Lung (tissue), 12 donors: Measurements from ENCODE around the gene MGP. TPM values are rescaled to one million over a fixed set of nuclear protein-coding genes. Genes with fewer than 3 reads are reported as not detected.

ENCODE experiments used
- ATAC-seq: fragments of 200-7000 bp; cut with Tn5 transposase; one replicate; pipeline ENCODE4 v1.9.1; 2020; ENCODE audit warnings: moderate number of reproducible peaks; ENCODE audit not compliant: insufficient read depth, low FRiP score
- DNase-seq, 3 donors: peaks; one replicate each; pipeline ENCODE4 v3.0.0-alpha.2; 2013 to 2017
- H3K27ac ChIP-seq, 2 donors: one replicate each; pipeline ENCODE4 v1.5.1; 2013; ENCODE audit warnings: mild to moderate bottlenecking in 2 of 2, moderate library complexity in 2 of 2, control low read depth in 1 of 2, inconsistent platforms in 1 of 2, low read depth in 1 of 2, low read length in 1 of 2
- H3K27me3 ChIP-seq, 3 donors: one replicate each; pipeline ENCODE4 v1.5.1; 2013; ENCODE audit warnings: low read length in 2 of 3; ENCODE audit not compliant: control insufficient read depth in 3 of 3, insufficient read depth in 3 of 3
- H3K36me3 ChIP-seq, 4 donors: one replicate each; pipeline ENCODE4 v1.5.1; 2013; ENCODE audit warnings: low read length in 4 of 4, mild to moderate bottlenecking in 1 of 4, moderate library complexity in 1 of 4; ENCODE audit not compliant: control insufficient read depth in 4 of 4, insufficient read depth in 4 of 4
- H3K4me1 ChIP-seq, 5 donors: one replicate each; pipeline ENCODE4 v1.5.1; 2013; ENCODE audit warnings: low read length in 5 of 5, mild to moderate bottlenecking in 2 of 5, moderate library complexity in 1 of 5; ENCODE audit not compliant: control insufficient read depth in 5 of 5, insufficient read depth in 5 of 5
- H3K4me3 ChIP-seq: one replicate; pipeline ENCODE4 v1.5.1; 2013; ENCODE audit warnings: mild to moderate bottlenecking, control low read depth, moderate library complexity
- H3K9ac ChIP-seq, 2 donors: one replicate each; pipeline ENCODE4 v1.5.1; 2013; ENCODE audit warnings: low read length in 2 of 2, control low read depth in 1 of 2; ENCODE audit not compliant: insufficient read depth in 1 of 2
- H3K9me3 ChIP-seq, 4 donors: one replicate each; pipeline ENCODE4 v1.5.1; 2013; ENCODE audit warnings: low read length in 3 of 4, mild to moderate bottlenecking in 1 of 4, moderate library complexity in 1 of 4; ENCODE audit not compliant: control insufficient read depth in 4 of 4, insufficient read depth in 3 of 4
- WGBS, 2 donors: extraction: QIAGEN DNeasy Blood & Tissue Kit; methylation state at CpG; one replicate each; pipeline ENCODE4 v1.1.7; 2013; 5-methylcytosine and 5-hydroxymethylcytosine counted together
- polyA plus RNA-seq, 2 donors: library from polyadenylated mRNA; stranded (reverse); fragments of 200-250 nt; gene quantifications; one replicate each; pipeline ENCODE4 v1.2.1, GENCODE V29; 2013
- total RNA-seq, 2 donors: library from RNA; depleted of rRNA in 1 of 2; stranded (reverse); fragments of >200 nt in 1 of 2; gene quantifications; one replicate each; pipeline ENCODE4 v1.2.1, GENCODE V29; 2014 to 2021
- TF ChIP-seq, protein P1 (sequence below): IDR thresholded peaks from 2 replicates; pipeline ENCODE4 v1.5.1; 2012; ENCODE audit warnings: mild to moderate bottlenecking; ENCODE audit errors: control extremely low read depth, extremely low read depth
- donor health status: control.
- donor health status: control.
- donor health status: Bipolar disorder and iron deficiency.
- donor health status: healthy.
- donor health status: DM: yes; HTN: yes; CAD: no.

MGP gene
- total and polyA plus RNA-seq, 4 donors: 175 to 592 (median 227) TPM

DNA sequence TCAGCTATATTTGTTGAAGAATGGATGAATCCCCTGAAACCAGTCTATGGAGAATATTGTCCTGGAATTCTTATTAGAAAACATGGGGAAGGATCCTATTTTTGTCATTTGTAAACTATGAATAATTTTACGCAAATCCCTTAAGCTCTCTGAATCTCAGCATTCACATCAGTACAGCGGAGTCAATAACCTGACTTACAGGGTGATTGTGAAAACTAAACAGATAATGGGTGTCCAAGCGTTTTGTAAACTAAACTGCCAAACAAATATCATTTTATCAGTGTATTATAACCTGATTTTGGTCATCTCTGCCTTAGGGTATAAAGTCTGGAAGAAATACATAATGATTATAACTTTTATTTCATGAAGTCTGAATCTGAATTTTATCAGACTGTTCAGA is 52.3 kb downstream of the MGP start:
- WGBS, 2 donors: 88 to 95% methylated on average over 3 of the region's 3 CpGs
- H3K27ac ChIP-seq: no peak overlapping the region
- ATAC-seq: no peak
- TF ChIP-seq, protein P1, sequence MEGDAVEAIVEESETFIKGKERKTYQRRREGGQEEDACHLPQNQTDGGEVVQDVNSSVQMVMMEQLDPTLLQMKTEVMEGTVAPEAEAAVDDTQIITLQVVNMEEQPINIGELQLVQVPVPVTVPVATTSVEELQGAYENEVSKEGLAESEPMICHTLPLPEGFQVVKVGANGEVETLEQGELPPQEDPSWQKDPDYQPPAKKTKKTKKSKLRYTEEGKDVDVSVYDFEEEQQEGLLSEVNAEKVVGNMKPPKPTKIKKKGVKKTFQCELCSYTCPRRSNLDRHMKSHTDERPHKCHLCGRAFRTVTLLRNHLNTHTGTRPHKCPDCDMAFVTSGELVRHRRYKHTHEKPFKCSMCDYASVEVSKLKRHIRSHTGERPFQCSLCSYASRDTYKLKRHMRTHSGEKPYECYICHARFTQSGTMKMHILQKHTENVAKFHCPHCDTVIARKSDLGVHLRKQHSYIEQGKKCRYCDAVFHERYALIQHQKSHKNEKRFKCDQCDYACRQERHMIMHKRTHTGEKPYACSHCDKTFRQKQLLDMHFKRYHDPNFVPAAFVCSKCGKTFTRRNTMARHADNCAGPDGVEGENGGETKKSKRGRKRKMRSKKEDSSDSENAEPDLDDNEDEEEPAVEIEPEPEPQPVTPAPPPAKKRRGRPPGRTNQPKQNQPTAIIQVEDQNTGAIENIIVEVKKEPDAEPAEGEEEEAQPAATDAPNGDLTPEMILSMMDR: no peak
- H3K4me1 ChIP-seq: peaks cover 0 to 17% (median 0%) of the 10 kb centered on the region in 5 donors
- no peak overlapping the region for H3K9ac ChIP-seq
- DNase-seq: no peak
- H3K27me3 ChIP-seq: peaks cover 0 to 2% (median 0%) of the 10 kb centered on the region in 3 donors
- no peak overlapping the region for H3K4me3 ChIP-seq
- no peaks in the 10 kb centered on the region for H3K9me3 ChIP-seq
- no peaks in the 10 kb centered on the region for H3K36me3 ChIP-seq

Other genes starting within 250 kb of the MGP start
- not detected for gene GUCY2C, start 189.3 kb downstream of the MGP start, total RNA-seq
- gene GUCY2C, start 189.3 kb downstream of the MGP start, polyA plus RNA-seq: under 1 TPM in 1 of 2 donors, not detected in 1; 0.02 TPM
- gene WBP11, start 82.4 kb downstream of the MGP start, total RNA-seq: 10 to 100 TPM; 39.5 to 52.8 TPM
- 10 to 100 TPM; 14.8 to 21.6 TPM for gene WBP11, start 82.4 kb downstream of the MGP start, polyA plus RNA-seq
- 1 to 10 TPM in 1 of 2 donors, under 1 TPM in 1; 0.55 to 2.4 TPM for gene C12orf60, start 82.2 kb downstream of the MGP start, total RNA-seq
- under 1 TPM; 0.71 to 0.87 TPM for gene C12orf60, start 82.2 kb downstream of the MGP start, polyA plus RNA-seq
- 1 to 10 TPM in 1 of 2 donors, under 1 TPM in 1; 0.80 to 1.3 TPM for gene SMCO3, start 71.7 kb downstream of the MGP start, total RNA-seq
- under 1 TPM; 0.27 to 0.61 TPM for gene SMCO3, start 71.7 kb downstream of the MGP start, polyA plus RNA-seq
- 1 to 10 TPM; 1.1 to 3.1 TPM for gene ART4, start 42.3 kb downstream of the MGP start, total RNA-seq
- under 1 TPM; 0.76 to 0.77 TPM for gene ART4, start 42.3 kb downstream of the MGP start, polyA plus RNA-seq
- 10 to 100 TPM; 13.6 to 64.6 TPM for gene ERP27, start 52.7 kb upstream of the MGP start, total RNA-seq
- 1 to 10 TPM; 1.9 to 7.2 TPM for gene ERP27, start 52.7 kb upstream of the MGP start, polyA plus RNA-seq
- 100 to 1,000 TPM in 1 of 2 donors, 10 to 100 TPM in 1; 66.5 to 250 TPM for gene ARHGDIB, start 75.7 kb upstream of the MGP start, total RNA-seq
- 100 to 1,000 TPM; 269 to 597 TPM for gene ARHGDIB, start 75.7 kb upstream of the MGP start, polyA plus RNA-seq
- gene PDE6H, start 87.2 kb upstream of the MGP start, total RNA-seq: under 1 TPM in 1 of 2 donors, not detected in 1; 0.88 TPM
- under 1 TPM in 1 of 2 donors, not detected in 1; 0.08 TPM for gene PDE6H, start 87.2 kb upstream of the MGP start, polyA plus RNA-seq